SH-SY5Y (cell line): ENCODE measurements around the gene YPEL2.

Source experiments
- GATA2 ChIP-seq: IDR thresholded peaks from 2 replicates; pipeline ENCODE4 v1.6.1; 2011; ENCODE audit warnings: mild to moderate bottlenecking, low read depth, low read length
- GATA3 ChIP-seq: IDR thresholded peaks from 2 replicates; pipeline ENCODE4 v1.6.1; 2011; ENCODE audit warnings: low read depth, mild to moderate bottlenecking, low read length, moderate library complexity

DNA sequence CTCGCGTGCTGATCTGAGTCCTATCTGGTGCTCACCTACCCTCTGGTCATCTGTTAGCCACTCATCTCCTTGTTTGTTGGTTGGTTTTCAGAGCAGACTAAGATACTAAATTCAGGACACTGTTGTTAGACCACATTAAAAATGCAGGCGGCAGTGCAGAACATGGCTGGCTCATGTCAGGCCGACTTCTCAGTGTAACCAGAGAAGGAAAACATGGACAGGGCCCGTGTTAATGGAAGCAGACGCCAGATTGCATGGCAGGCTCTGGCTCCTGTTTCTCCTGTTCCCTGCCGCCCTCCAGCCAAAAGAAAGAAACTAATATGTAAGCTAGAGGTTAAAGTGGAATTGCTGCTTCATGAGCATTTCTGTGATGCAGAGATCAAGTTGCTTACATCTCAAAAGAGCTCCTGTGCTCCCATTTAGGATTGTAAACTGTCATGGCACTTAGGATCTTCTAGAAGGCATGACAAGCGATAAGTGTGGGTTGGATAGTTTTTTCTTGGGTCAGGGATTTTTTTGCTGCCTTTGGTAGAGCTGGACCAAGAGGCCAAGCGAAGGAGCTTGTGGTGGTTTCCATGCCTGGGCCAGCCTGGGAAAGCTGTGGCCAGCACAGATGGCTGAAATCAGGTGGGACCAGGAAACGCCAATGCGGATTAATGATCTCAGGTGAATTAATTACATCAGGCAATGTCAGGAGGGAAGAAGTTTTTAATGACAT lies 56.1 kb downstream of the YPEL2 start:
- TF ChIP-seq GATA3 (no peak), GATA2 (peak; percentile 31; the same call in 1 of the 2 replicates)
